A673 (cell line): Measurements from ENCODE around the gene FLRT2.

Experiments
- EZH2 ChIP-seq: fragments of 200-600 bp; sonication (generic); IDR thresholded peaks from 2 replicates; pipeline ENCODE4 v1.6.1; 2017; ENCODE audit warnings: borderline replicate concordance, low read depth, mild to moderate bottlenecking, mixed read lengths, antibody characterized with exemption, low read length; ENCODE audit not compliant: poor library complexity, severe bottlenecking
- TF ChIP-seq, protein P1 (sequence below): fragments of 300-800, 200-600 bp; sonication (generic); conservative IDR thresholded peaks from 2 replicates; pipeline ENCODE4 v1.5.1; 2017; ENCODE audit warnings: low read depth, mild to moderate bottlenecking, antibody characterized with exemption, low read length, moderate library complexity, mixed read lengths

- TF ChIP-seq, protein P1, sequence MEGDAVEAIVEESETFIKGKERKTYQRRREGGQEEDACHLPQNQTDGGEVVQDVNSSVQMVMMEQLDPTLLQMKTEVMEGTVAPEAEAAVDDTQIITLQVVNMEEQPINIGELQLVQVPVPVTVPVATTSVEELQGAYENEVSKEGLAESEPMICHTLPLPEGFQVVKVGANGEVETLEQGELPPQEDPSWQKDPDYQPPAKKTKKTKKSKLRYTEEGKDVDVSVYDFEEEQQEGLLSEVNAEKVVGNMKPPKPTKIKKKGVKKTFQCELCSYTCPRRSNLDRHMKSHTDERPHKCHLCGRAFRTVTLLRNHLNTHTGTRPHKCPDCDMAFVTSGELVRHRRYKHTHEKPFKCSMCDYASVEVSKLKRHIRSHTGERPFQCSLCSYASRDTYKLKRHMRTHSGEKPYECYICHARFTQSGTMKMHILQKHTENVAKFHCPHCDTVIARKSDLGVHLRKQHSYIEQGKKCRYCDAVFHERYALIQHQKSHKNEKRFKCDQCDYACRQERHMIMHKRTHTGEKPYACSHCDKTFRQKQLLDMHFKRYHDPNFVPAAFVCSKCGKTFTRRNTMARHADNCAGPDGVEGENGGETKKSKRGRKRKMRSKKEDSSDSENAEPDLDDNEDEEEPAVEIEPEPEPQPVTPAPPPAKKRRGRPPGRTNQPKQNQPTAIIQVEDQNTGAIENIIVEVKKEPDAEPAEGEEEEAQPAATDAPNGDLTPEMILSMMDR = no peak
- no peak for TF ChIP-seq EZH2
These were observed 43.5 kb downstream of the FLRT2 start for GRCh38 chr14:85573406-85573805.
